ENCODE data around the gene KCNQ5. TPM values are rescaled to one million over a fixed set of nuclear protein-coding genes. Genes with fewer than 3 reads are reported as not detected.
A peak's percentile ranks its signal among the peaks of the same experiment; 100 is the strongest.

Gene KCNQ5
- total and polyA plus RNA-seq, 10 of the 15 experiments (the other 5 are each of a cell fraction or from before 2014, with no cell fraction given), result 0.60 to 16.2 (median 3.2) TPM

DNA sequence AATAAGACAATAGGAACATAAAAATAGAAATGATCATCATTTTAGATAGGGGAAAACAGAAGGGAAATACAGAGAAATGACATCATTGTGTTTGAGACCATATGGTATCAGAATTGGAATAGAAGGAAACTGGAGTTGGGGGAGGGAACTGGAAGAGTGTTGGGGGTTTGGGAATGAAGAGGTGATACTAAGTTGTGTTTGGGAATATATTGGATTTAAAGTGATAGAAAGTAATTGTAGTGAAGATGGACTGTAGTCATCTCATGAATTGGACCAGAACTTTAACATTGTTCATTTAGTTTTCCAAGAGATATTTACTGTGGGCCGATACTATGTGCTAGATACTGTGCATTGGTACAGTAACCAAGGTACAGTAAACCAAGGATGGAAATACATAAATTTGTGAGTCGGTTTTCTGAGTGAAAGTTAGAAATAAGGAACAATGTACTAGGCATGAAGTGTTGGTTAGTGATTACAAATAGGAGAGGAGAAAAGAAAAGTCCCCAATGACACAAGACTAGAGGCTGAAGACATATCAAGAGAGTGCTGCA, 32.3 kb downstream of the KCNQ5 start (continued):
- TF ChIP-seq HSF1 (IDR thresholded peaks at IDR 0.05; ENCODE audit: low read depth, low read length), result no peak
- TF ChIP-seq WRNIP1 (IDR thresholded peaks at IDR 0.05; ENCODE audit: borderline replicate concordance, low read depth, low read length), result no peak
- no peak for TF ChIP-seq EGR1 (IDR thresholded peaks at IDR 0.05; ENCODE audit: borderline replicate concordance in 1 of 2, low read depth in 2 of 2, low read length in 2 of 2)
- no peak for TF ChIP-seq NR2C1 (IDR thresholded peaks at IDR 0.05)
- TF ChIP-seq RCOR1 (conservative IDR thresholded peaks at IDR 0.05; ENCODE audit: low read depth, low read length), result no peak
- TF ChIP-seq CHD4 (IDR thresholded peaks at IDR 0.05), result no peak
- peak; percentile 62 for TF ChIP-seq IKZF1 (conservative IDR thresholded peaks at IDR 0.05)
- TF ChIP-seq TAF1 (IDR thresholded peaks at IDR 0.05; ENCODE audit: borderline replicate concordance, low read depth, low read length), result no peak
- no peak for TF ChIP-seq RB1 (IDR thresholded peaks at IDR 0.05; ENCODE audit: borderline replicate concordance)
- no peak for TF ChIP-seq PML (IDR thresholded peaks at IDR 0.05; ENCODE audit: low read length)
- peak; percentile 20 for TF ChIP-seq SMAD1 (IDR thresholded peaks at IDR 0.05; ENCODE audit: low read depth, partially characterized antibody)
- TF ChIP-seq CTCF (IDR thresholded peaks at IDR 0.05 in 2 of 3, conservative IDR thresholded peaks at IDR 0.05 in 1 of 3; ENCODE audit: control insufficient read depth in 2 of 3, extremely low read depth in 1 of 3, insufficient read depth in 1 of 3, low read depth in 3 of 3, low read length in 3 of 3), result no peak
- no peak for TF ChIP-seq MAX (IDR thresholded peaks at IDR 0.05; ENCODE audit: low read depth, low read length)
- no peak for TF ChIP-seq USF2 (IDR thresholded peaks at IDR 0.05; ENCODE audit: borderline replicate concordance, low read depth, low read length)
- TF ChIP-seq SREBF1 (IDR thresholded peaks at IDR 0.05; ENCODE audit: low read length), result no peak
- no peak for TF ChIP-seq MXI1 (IDR thresholded peaks at IDR 0.05; ENCODE audit: low read depth, low read length)
- peak; percentile 61 for TF ChIP-seq DPF2 (IDR thresholded peaks at IDR 0.05)
- no peak for TF ChIP-seq ZNF622 (IDR thresholded peaks at IDR 0.05)
- no peak for TF ChIP-seq SIX5 (IDR thresholded peaks at IDR 0.05; ENCODE audit: low read depth, low read length, severe bottlenecking)
- TF ChIP-seq TCF12 (IDR thresholded peaks at IDR 0.05; ENCODE audit: low read depth, low read length), result no peak
- no peak for TF ChIP-seq ZBTB33 (IDR thresholded peaks at IDR 0.05)
- no peak for TF ChIP-seq PAX8 (IDR thresholded peaks at IDR 0.05)
- TF ChIP-seq SUZ12 (IDR thresholded peaks at IDR 0.05; ENCODE audit: unreplicated experiment), result no peak
- TF ChIP-seq HDGF (IDR thresholded peaks at IDR 0.05), result no peak
- TF ChIP-seq CEBPB (IDR thresholded peaks at IDR 0.05; ENCODE audit: borderline replicate concordance in 1 of 2, low read depth in 2 of 2, low read length in 2 of 2), result no peak
- no peak for TF ChIP-seq POLR2A (IDR thresholded peaks at IDR 0.05; ENCODE audit: low read depth, low read length)
- no peak for TF ChIP-seq SP1 (IDR thresholded peaks at IDR 0.05; ENCODE audit: low read depth, low read length)
- TF ChIP-seq HDAC6 (IDR thresholded peaks at IDR 0.05; ENCODE audit: unreplicated experiment), result no peak

Measured in GM12878 (cell line).